ENCODE results near the gene CDADC1.

GRCh38 chr13:49287995-49288394, 40.3 kb downstream of the CDADC1 start:
- TF ChIP-seq POLR2A (IDR thresholded peaks at IDR 0.05) (no peak), CTCF (IDR thresholded peaks at IDR 0.05) (no peak)

Data from right lobe of liver (tissue), 4 donors.